NCI-H146 treated with DMSO at 0.1 percent for 48 hours (cell line): Measurements from ENCODE around the gene PLEKHS1.
"Not testable (repeated sequence)": the region's sequence is repeated elsewhere in the genome, so short reads cannot be mapped to it uniquely, and the experiment has no call there.

Source experiments
- DNase-seq: peaks from one replicate; lab custom pipeline; 2025; ENCODE audit not compliant: unreplicated experiment; lab: John Stamatoyannopoulos, UW

The PLEKHS1 gene

GRCh38 chr10:113782986-113783704 is 31.7 kb downstream of the PLEKHS1 start:
- DNase-seq = no peak

DNA sequence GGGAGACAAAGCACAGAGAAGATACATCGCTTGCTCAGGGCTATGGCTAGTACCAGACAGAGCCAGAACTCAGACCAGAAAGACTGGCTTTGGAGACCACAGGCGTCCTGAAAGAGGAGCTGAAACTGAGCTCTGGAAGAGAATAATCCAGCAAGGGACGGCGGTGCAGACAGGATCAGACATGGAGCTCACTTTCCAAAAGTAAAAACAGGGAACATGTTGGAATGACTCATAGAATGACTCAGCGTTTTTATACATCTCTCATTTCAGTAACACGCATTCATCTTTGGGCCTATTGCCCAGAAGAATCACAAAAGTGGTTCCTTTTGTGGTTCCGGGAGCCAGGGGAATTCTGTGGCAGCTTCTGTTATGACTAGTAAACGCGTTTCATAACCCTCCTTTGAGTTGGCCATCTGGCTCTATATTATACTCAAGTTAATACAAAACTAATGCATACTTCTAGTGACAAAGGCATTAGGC is 37.2 kb downstream of the PLEKHS1 start:
- DNase-seq = no peak

DNA sequence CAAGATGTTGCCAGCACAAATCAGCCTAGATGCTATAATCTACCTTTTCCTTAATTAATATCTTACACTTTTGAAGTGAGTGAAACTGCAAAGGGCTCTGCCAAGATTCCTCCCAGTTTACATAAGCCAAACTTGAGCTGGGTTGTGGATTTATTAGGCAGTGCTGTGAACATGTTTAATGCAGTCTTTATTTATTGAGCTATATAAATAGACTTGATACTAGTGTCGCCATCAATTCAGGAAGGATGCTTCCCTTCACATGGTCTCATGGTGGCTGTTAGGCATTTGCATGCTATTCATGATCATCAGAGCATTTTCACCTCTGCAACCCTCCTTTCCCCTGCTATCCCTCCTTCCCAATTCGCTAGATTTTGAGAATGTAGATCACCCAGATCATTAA is 40.2 kb downstream of the PLEKHS1 start:
- no peak for DNase-seq

DNA sequence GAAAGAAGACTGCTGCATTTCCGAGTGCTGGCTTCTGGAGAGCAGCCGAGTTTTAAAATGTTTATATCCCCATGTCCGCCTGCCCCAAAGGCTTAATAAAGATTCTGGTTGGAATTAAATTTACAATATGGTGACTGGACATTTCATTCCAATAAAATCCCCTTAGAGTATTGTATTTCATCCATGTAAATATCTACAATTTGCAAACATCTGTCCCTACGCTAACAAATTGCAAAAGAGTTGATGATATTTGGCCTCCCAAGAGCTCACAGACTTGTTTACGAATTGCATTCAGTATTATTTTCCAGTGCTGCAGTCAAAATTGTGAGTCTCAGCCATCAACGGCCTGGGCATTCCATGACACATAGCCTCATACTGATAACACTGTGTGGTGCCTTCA is 50.1 kb downstream of the PLEKHS1 start:
- DNase-seq = no peak

- DNase-seq = no peak
Observed at GRCh38 chr10:113802997-113803396, 51.5 kb downstream of the PLEKHS1 start.

GRCh38 chr10:113806503-113806902 is 55.0 kb downstream of the PLEKHS1 start:
- DNase-seq = no peak

DNA sequence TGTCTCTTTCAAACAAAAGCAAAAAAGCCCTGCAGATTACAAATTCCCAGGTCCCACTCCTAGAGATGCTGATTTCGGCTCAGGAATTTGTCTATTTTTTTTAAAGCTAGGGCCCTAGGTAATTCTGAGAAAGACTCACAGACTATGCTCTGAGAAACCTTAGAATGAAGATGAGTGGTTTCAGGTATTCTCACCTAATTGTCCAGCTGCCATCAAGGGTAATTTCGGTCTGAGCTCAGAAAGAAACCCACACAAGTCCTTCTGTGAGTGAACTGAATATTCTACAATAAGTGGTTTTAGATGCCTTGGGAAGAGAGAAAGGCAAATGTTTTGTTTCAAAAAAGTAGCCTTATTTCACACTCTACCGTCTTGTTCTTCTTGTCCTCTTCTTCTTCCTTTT is 56.7 kb downstream of the PLEKHS1 start:
- no peak for DNase-seq

GRCh38 chr10:113814700-113815099 is 63.2 kb downstream of the PLEKHS1 start:
- DNase-seq = not testable (repeated sequence)

- DNase-seq = no peak
Observed at GRCh38 chr10:113819989-113820388, 68.5 kb downstream of the PLEKHS1 start.

GRCh38 chr10:113820507-113820906 is 69.0 kb downstream of the PLEKHS1 start:
- DNase-seq = no peak

DNA sequence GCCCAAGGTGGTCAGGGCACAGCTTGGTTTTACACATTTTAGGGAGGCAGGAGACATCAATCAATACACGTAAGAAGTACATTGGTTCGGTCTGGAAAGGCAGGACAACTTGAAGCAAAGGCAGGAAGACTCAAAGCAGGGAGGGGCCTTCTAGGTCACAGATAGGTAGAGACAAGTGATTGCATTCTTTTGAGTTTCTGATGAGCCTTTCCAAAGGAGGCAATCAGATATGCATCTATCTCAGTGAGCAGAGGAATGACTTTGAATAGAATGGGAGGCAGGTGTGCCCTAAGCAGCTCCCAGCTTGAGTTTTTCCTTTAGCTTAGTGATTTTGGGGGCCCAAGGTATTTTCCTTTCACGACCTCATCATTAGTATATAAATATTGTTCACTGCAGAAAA is 69.8 kb downstream of the PLEKHS1 start:
- DNase-seq = not testable (repeated sequence)

GRCh38 chr10:113822174-113822573 is 70.7 kb downstream of the PLEKHS1 start:
- no peak for DNase-seq

GRCh38 chr10:113823389-113823788 is 71.9 kb downstream of the PLEKHS1 start:
- no peak for DNase-seq

GRCh38 chr10:113825791-113826190 is 74.3 kb downstream of the PLEKHS1 start:
- DNase-seq = no peak

- not testable (repeated sequence) for DNase-seq
Observed at GRCh38 chr10:113828567-113828966, 77.1 kb downstream of the PLEKHS1 start.
